SHP77 (cell line): ENCODE results near the gene GXYLT1.
A peak's percentile ranks its signal among the peaks of the same experiment; 100 is the strongest.
"Not testable (repeated sequence)": the region's sequence is repeated elsewhere in the genome, so short reads cannot be mapped to it uniquely, and the experiment has no call there.

Experiments used
- DNase-seq, 2 experiments: peaks; one replicate each; lab custom pipeline; 2025; lab: John Stamatoyannopoulos, UW

GXYLT1 gene, protein sequence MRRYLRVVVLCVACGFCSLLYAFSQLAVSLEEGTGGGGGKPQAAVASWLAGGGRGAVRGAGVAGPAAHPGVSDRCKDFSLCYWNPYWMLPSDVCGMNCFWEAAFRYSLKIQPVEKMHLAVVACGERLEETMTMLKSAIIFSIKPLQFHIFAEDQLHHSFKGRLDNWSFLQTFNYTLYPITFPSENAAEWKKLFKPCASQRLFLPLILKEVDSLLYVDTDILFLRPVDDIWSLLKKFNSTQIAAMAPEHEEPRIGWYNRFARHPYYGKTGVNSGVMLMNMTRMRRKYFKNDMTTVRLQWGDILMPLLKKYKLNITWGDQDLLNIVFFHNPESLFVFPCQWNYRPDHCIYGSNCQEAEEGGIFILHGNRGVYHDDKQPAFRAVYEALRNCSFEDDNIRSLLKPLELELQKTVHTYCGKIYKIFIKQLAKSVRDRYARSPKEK

GRCh38 chr12:42144408-42145196 lies at the start of gene GXYLT1:
TSS of gene GXYLT1 (minus strand) at chr12:42144874. CDS start at chr12:42144646, 228 bp downstream.
- peak; percentile 87 to 93 for DNase-seq

DNA sequence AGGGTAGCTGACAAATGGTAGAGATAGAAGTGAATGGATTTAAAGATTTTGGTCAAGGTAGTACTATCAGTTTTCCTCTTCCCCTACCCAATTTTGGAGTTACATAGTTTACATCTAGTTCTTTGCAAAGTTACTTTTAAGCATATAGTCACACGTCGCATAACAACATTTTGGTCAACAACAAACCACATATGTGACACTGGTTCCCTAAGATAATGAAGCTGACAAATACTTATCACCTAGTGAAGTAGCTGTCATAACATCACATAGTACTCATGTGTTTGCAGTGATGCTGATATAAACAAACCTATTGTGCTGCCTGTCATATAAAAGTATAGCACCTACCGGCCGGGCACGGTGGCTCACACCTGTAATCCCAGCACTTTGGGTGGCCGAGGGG lies 48.0 kb upstream of the GXYLT1 start:
- no peak for DNase-seq

DNA sequence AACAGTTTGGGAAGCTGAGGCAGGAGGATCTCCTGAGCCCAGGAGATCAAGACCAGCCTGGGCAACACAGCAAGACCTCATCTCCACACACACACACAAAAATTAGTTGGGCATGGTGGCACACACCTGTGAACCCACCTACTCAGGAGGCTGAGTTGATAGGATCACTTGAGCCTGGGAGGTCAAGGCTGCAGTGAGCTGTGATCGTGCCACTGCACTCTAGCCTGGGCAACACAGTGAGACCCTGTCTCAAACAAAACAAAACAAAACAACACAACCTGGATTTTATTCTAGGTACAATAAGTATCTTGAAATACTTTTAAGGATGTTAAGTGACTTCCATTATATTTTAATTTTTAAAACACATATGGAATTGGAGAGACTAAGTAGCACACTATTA lies 47.6 kb upstream of the GXYLT1 start:
- DNase-seq, result no peak

DNA sequence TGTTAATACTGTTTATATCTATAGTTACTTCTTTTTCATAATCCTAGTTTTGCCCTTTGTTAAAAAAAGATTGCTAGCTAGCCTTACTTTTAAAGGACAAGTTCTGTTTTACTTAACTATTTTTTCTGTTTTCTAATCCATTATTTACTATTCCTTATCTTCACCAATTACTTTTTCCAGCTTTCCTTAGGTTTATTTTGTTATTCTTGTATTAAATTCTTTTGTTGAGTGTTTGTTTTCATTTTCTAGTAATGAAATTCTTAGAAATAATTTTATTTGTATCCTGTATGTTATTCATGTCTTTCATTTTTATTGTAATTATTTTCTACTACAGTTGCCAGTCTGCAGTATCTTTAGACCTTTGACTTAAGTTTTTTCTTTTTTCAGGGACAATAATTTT lies 45.7 kb upstream of the GXYLT1 start:
- DNase-seq, result no peak

DNA sequence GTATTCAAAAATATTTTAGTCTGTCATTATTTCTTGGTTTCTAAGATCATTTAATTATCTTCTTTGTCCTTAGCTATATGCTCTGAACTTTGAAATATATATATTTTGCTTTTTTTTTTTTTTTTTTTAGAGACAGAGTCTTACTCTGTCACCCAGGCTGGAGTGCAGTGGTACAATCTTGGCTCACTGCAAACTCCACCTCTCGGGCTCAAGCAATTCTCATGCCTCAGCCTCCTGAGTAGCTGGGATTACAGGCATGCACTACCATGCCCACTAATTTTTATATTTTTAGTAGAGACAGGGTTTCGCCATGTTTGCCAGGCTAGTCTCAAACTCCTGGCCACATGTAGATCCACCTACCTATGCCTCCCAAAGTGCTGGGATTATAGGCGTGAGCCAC lies 43.6 kb upstream of the GXYLT1 start:
- DNase-seq, result not testable (repeated sequence)

DNA sequence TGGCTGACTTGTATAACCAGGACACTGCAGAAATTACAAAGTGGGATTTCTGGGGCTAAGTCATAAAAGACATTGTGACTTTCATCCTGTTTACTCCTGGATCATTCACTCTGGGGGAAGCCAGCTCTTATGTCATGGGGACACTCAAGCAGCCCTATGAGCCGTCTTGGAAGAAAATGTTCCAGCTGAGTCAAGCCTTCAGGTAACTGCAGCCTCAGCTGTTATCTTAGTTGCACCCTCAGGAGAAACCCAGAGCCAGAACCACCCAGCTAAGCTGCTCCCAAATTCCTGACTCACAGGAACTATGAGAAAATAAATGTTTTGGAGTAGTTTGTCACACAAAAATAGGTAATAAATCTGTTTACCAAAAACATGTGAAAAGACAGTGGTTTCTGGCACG lies 43.1 kb upstream of the GXYLT1 start:
- DNase-seq, result no peak

DNA sequence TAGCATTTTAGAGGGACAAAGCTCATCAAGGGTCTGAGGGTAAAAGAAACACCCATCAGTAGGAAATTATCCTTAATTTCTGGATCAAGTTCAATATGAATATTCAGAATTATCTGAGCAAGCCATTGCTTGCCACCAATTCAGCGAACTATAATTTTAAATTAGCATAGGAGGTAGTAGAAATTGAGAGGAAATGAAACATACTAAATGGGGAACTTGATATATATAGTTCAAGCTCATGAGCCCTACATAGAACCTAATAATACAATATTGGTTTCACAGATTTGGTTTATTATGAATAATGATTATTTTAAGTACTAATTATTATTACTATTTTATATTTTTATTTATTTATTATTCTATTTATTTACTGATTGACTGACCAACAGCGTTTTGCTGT lies 42.1 kb upstream of the GXYLT1 start:
- no peak for DNase-seq

DNA sequence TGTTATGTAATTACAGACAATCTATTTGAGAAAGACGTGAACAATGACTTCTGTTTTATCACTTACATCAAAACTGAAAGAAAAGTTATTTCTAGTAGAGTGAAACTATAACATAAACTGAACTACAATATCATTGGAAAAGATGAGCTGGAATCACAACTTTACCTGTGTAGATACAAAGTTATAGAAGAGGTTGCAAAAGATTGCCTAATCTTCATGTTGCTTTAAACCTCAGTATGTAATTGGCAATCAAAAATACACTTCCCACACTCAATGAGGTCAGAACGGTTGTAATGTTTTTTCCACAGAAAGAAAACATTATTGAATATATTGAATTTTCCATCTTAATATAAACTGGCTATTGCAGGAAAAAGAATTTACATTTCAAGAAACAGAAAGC lies 37.7 kb upstream of the GXYLT1 start:
- no peak for DNase-seq

GRCh38 chr12:42180990-42181596 lies 36.4 kb upstream of the GXYLT1 start:
- DNase-seq, result no peak

GRCh38 chr12:42178101-42178500 lies 33.4 kb upstream of the GXYLT1 start:
- DNase-seq, result no peak

- no peak for DNase-seq
Observed at GRCh38 chr12:42174978-42175377, 30.3 kb upstream of the GXYLT1 start.

DNA sequence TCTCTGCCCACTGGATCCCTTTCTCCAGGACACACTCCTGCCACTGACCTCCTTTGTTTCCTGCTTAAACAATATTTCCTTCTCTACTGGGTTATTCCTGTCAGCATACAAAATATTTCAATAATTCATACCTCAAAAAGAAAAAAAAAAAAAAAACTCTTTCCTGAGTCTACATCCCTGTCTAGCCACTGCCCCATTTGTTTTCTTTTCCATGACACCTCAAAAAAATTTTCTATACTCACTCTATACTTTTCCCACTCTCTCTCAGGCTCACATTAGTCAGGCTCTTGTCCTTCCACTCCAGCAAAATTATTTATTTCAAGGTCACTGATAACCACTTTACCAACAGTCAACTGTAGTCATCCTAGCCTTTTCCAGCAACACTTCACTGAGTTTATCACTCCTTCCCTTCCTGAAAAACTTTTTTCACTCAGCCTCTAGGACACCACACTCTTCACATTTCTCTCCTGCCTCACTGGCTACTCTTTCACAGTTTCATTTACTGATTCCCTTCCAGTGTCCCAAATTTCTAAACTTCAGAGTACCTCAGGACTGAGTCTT lies 29.4 kb upstream of the GXYLT1 start:
- no peak for DNase-seq

- DNase-seq, result no peak
Observed at GRCh38 chr12:42172441-42173210, 28.0 kb upstream of the GXYLT1 start.

GRCh38 chr12:42167711-42168110 lies 23.0 kb upstream of the GXYLT1 start:
- no peak for DNase-seq

GRCh38 chr12:42166501-42166900 lies 21.8 kb upstream of the GXYLT1 start:
- DNase-seq, result no peak

- DNase-seq, result no peak
Observed at GRCh38 chr12:42163913-42164312, 19.2 kb upstream of the GXYLT1 start.

DNA sequence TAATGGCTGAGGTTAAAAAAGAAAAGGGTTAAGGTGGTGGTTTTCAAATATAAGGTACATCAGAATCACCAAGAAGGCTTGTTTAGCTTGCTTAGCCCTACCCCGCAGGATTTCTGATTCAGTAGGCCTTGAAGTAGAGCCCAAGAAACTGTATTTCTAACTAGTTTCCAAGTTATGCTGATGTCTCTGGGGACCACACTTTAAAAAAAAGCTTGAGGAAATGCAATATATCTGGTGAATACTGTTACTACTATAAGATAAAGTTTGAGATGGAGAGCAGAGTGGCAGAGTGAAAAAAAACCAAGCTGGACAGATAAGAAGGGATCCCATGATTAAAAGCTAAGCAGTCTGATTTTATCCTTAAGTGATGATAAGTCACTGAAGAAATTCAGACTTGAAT lies 18.3 kb upstream of the GXYLT1 start:
- DNase-seq, result no peak

DNA sequence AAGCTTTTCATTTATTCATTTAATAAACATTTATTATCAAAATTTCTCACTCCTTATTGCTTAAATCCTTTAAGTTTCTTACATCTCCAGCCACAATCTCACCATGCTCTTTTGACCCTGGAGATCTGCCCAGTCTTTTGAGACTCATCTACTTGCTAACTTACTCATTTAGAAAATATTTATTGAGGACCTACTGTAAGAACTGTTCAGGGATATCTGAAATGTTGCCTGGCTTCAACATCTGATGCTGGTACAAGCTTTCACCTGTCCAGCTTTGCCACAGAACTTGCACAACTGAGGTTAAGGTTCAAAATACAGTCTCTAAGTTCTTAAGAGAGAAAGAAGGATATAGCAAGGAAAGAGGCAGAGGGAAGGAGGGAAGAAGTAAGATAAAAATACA lies 17.5 kb upstream of the GXYLT1 start:
- DNase-seq, result no peak

DNA sequence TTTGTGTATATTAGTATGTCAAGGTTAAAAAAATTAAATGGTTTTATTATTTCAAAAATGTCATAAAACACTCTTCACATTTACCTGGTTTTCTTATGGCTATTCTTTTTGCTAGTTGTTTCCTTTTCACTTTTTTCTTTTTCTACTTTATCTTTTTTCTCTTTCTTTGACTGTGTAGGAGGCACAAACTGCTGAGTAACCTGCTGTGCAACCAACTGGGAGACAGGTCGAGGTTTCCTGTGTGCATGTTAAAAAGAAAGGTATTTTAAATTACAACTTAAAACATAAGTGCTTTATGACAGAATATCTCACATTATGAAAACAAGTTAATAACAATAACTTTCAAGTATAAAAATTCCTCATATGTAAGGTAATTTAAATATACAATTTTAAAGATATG lies 16.9 kb upstream of the GXYLT1 start:
- DNase-seq, result no peak

GRCh38 chr12:42156232-42156631 lies 11.6 kb upstream of the GXYLT1 start:
- DNase-seq, result no peak

GRCh38 chr12:42145552-42146215 lies 1.0 kb upstream of the GXYLT1 start:
- no peak for DNase-seq
